ENCODE results near the gene ITIH4.

Gene ITIH4

GRCh38 chr3:52771702-52772101, 58.8 kb downstream of the ITIH4 start:
- no peak overlapping the region for H3K9ac ChIP-seq (ENCODE audit: low read depth, low read length)
- peaks cover 10% of the 10 kb centered on the region for H3K4me1 ChIP-seq (ENCODE audit: insufficient read depth, low read length)
- H3K36me3 ChIP-seq (ENCODE audit: insufficient read depth, low read length): peaks cover 14% of the 10 kb centered on the region
- no peaks in the 10 kb centered on the region for H3K9me3 ChIP-seq (ENCODE audit: insufficient read depth, low read depth, low read length)
- H3K27me3 ChIP-seq (ENCODE audit: insufficient read depth, low read length): no peaks in the 10 kb centered on the region
- WGBS: 93% methylated on average over 10 of the region's 10 CpGs
- H3K4me3 ChIP-seq (ENCODE audit: low read length): peak overlapping the region; percentile 87
- H3K27ac ChIP-seq (ENCODE audit: low read depth, low read length): no peak overlapping the region

DNA sequence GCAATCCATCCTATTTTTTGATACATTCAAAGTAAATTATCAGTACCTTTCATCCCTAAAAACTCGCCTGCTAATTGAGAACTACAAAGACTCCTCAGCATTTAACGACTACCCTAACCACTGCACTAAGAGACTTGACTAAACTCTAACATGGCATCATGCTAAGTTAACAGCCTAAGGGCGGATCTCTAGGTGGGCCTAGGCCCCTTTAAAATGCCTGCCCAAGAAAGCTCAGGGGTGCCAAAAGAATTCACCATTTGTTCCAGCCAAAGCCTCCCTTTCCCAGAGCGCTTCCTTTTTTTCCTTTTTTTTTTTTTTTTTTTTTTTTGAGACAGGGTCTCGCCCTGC, 59.2 kb downstream of the ITIH4 start:
- Histone ChIP-seq H3K36me3 (ENCODE audit: insufficient read depth, low read length) (peaks cover 17% of the 10 kb centered on the region), H3K27me3 (ENCODE audit: insufficient read depth, low read length) (no peaks in the 10 kb centered on the region), H3K9ac (ENCODE audit: low read depth, low read length) (peak overlapping the region; percentile 94), H3K4me3 (ENCODE audit: low read length) (peak overlapping the region; percentile 87), H3K27ac (ENCODE audit: low read depth, low read length) (peak overlapping the region; percentile 69), H3K4me1 (ENCODE audit: insufficient read depth, low read length) (peaks cover 10% of the 10 kb centered on the region), H3K9me3 (ENCODE audit: insufficient read depth, low read depth, low read length) (no peaks in the 10 kb centered on the region)
- WGBS: 54% methylated on average over 5 of the region's 5 CpGs

GRCh38 chr3:52770496-52771333, 59.8 kb downstream of the ITIH4 start, which contains the start of gene NEK4:
TSS of gene NEK4 (minus strand) at chr3:52770940. CDS start at chr3:52770746, 194 bp downstream.
- H3K9ac ChIP-seq (ENCODE audit: low read depth, low read length): peak within 1 kb of the TSS; percentile 94
- H3K4me1 ChIP-seq (ENCODE audit: insufficient read depth, low read length): peaks cover 10% of the 10 kb centered on the region
- H3K9me3 ChIP-seq (ENCODE audit: insufficient read depth, low read depth, low read length): no peaks in the 10 kb centered on the region
- H3K4me3 ChIP-seq (ENCODE audit: low read length): peak within 1 kb of the TSS; percentile 87
- peaks cover 22% of the 10 kb centered on the region for H3K36me3 ChIP-seq (ENCODE audit: insufficient read depth, low read length)
- WGBS: under 1% methylated on average over 67 of the region's 67 CpGs
- H3K27ac ChIP-seq (ENCODE audit: low read depth, low read length): peak within 1 kb of the TSS; percentile 69
- no peaks in the 10 kb centered on the region for H3K27me3 ChIP-seq (ENCODE audit: insufficient read depth, low read length)

DNA sequence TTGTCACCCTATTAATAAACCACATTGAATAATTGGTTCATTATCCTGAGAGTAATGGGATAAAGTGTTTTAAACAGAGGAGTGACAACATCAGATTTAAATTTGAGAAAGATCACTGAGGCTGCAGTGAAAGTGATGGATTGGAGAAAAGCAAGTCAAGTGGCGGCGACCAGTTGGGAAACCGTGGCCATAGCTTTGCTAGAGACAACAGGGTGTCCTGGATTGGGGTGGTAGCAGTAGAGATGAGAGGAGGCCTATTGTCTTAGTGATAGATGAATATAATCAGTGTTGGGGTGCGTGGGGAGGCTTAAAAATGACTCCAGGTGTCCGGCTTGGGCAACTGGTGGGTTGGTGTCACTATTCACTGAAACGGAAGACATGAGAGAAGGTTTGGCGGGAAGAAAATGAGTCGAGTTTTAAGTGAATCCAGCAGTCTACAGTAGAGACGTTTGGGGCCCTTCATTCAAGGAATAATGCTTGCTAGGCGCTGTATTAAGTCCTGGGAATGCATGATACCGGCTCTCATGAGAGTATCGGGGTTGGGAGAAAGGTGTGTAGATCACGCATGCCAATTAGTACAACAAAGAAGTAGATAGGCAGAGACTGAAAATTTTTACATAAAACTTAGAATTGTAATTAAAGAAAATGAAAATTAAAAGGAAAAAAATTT, 60.6 kb downstream of the ITIH4 start:
- H3K27ac ChIP-seq (ENCODE audit: low read depth, low read length): no peak overlapping the region; the same call in none of the 2 replicates
- H3K4me3 ChIP-seq (ENCODE audit: low read length): peak overlapping the region; percentile 87
- H3K27me3 ChIP-seq (ENCODE audit: insufficient read depth, low read length): no peaks in the 10 kb centered on the region
- 21% methylated on average over 13 of the region's 13 CpGs for WGBS
- H3K9ac ChIP-seq (ENCODE audit: low read depth, low read length): peak overlapping the region; percentile 94
- H3K9me3 ChIP-seq (ENCODE audit: insufficient read depth, low read depth, low read length): no peaks in the 10 kb centered on the region
- H3K4me1 ChIP-seq (ENCODE audit: insufficient read depth, low read length): peaks cover 10% of the 10 kb centered on the region
- H3K36me3 ChIP-seq (ENCODE audit: insufficient read depth, low read length): peaks cover 30% of the 10 kb centered on the region

- Histone ChIP-seq H3K27ac (ENCODE audit: low read depth, low read length) (no peak overlapping the region), H3K9ac (ENCODE audit: low read depth, low read length) (no peak overlapping the region), H3K4me3 (ENCODE audit: low read length) (no peak overlapping the region), H3K9me3 (ENCODE audit: insufficient read depth, low read depth, low read length) (no peaks in the 10 kb centered on the region), H3K27me3 (ENCODE audit: insufficient read depth, low read length) (no peaks in the 10 kb centered on the region), H3K36me3 (ENCODE audit: insufficient read depth, low read length) (peaks cover 87% of the 10 kb centered on the region), H3K4me1 (ENCODE audit: insufficient read depth, low read length) (no peaks in the 10 kb centered on the region)
- WGBS: 89% methylated on average over 2 of the region's 2 CpGs
Observed at GRCh38 chr3:52763466-52763865, 67.0 kb downstream of the ITIH4 start.

Measured in HUES64 (cell line).